8988T (cell line): Measurements from ENCODE around the gene AGRP.

Experiments
- DNase-seq: peaks from one replicate; pipeline ENCODE4 v3.0.0; 2011

AGRP gene

DNA sequence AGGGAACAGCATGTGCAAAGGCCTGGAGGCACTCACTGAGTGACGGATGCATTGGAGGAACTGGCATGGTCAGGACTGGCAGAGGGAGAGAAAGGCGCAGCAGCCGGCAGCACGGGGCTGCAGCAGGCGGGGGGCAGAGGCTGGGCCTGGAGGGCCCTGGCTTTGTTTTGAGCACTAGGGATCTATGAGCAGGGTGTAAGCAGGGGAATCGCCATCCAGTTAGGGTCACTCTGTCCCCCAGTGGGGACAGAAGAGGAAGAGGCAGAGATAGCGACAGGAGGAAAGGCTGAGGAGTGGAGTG lies 38.3 kb downstream of the AGRP start:
- no peak for DNase-seq

DNA sequence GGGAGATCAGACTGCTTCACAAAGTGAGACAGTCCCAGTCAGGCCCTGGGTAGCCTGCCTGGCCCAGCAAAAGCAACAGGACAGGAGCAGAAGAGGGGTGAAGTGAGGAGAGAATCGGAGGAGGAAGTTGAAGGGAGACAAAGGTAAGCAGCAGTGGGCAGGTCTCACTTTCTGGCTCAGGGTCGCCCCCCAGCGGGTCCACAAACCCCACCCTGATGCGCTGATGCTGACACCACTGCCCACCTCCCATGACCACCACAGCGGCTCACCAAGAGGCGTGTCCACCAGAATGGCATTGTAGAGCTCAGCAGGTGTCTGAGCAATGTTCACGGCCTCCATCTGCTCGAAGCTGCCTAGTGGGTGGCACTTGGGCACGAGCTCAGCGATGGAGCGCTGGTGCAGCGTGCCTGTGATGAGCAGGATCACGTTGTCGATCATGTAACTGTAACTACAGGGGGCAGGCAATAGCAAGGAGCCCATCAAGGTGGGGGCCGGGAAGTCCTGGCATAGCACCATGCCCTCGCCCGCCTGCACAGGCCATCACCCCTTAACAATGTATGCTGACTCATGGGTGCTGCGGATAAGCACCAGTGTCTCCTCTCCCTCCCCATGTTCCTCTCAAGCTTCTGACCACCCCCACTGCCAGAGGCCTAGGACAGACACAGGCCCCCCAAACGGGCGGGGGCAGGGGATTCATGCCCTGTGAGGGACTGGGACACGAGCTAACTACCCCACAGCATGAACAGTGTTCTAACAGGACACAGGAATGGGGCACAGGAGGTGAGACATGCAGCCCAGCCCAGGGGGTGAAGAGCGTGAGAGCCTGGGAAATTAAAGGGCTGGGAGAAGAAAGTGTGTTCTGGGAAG lies 38.9 kb downstream of the AGRP start:
- no peak for DNase-seq

- DNase-seq, result no peak
Measured at GRCh38 chr16:67443265-67443664, 40.1 kb downstream of the AGRP start.

GRCh38 chr16:67442581-67443255 lies 40.6 kb downstream of the AGRP start:
- no peak for DNase-seq

GRCh38 chr16:67441907-67442306 lies 41.4 kb downstream of the AGRP start:
- no peak for DNase-seq

- DNase-seq, result no peak
Measured at GRCh38 chr16:67441271-67441753, 42.0 kb downstream of the AGRP start.

DNA sequence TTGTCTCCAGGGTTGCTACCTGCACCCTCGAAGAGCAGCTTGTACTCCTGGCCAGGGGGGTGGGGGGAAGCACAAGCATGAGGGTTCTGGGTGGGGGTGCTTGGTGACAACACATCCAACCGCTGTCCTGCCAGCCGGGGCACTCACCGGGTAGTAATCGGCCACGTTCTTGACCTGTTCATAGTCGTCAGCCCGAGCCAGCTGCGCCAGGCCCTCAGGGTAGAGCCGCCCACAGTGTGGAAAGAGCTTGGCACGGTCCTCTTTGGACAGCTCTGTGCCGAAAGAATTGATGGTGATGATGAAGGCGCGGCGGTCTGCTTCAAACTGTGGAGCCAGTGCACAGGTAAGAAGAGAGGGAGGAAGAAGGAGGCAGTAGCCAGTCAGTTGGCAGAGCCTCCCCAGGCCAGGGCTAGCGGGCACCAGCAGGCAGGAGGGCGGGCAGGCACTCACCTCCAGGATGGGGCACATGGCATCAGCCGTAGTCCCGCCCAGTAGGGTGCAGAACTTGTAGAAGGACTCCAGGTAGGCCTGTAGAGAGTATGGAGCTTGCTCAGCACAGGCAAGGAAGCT lies 44.4 kb downstream of the AGRP start:
- no peak for DNase-seq

DNA sequence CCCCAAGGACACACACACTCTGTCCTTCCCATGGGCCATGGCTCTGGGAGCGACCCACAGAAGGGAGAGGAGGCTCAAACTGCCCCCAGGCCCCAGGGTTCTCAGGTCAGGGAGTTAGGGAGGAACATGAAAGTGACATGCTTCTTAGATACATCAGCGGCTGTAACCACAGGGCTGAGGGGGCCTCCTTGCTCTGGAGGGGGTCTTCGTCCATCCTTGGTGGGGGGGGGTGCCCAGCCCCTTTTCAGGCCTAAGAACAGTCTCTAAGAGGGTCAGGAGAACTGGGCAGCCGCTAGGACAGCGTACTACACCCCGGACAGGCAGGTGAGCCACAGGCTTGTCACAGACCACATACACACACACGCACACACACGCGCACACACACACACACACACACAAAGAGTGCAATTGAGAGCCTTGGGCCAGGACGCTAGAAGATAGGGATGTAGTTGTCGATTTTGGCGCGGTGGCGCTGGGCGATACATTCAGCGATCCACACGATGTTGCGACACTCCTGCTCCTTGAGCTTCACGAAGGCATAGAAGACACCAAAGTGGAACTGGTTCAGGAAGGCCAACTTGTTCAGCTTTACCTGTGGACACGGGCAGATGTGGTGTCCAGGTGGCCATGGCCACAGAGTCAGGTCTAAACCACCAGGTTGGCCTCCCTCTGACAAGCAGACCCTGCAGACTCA lies 45.1 kb downstream of the AGRP start:
- DNase-seq, result no peak

GRCh38 chr16:67437513-67437912 lies 45.8 kb downstream of the AGRP start:
- DNase-seq, result no peak

GRCh38 chr16:67436640-67437193 lies 46.6 kb downstream of the AGRP start:
- DNase-seq, result no peak

DNA sequence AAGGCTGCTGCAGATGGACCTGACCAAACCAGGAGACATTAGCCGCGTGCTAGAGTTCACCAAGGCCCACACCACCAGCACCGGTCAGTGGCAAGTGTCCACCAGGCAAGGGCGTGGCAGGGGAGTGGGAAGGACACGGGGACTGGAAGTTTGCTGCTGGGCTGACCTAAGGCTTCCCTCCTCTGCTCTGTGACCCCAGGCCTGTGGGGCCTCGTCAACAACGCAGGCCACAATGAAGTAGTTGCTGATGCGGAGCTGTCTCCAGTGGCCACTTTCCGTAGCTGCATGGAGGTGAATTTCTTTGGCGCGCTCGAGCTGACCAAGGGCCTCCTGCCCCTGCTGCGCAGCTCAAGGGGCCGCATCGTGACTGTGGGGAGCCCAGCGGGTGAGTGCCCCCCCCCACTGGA lies 47.6 kb downstream of the AGRP start:
- no peak for DNase-seq

DNA sequence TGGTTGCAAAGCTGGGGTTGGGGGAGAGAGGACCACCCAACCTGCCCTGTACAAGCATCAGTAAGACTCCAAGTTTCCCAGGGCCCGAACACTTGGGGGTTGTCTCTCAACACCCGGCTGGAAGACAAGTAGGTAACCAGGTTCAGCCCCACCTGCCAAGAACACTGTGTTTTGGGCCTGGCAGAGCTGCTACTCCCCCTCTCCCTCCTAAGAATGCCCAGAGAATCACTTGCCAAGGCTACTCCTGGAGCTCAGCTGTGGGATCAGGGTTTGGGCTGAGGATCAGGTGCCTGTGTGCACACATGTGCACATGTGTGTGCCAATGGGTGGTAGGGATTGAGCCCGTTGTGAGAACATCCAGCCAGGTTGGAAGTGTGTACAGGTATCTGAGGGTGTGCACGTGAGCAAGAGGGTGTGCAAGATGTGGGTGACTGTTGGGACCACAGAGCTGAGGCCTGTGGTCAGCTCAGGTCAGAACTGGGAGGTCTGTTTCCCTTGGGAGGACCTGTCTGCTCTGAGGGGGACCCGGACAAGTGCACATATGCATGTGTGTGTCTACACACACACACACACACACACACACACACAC lies 50.1 kb downstream of the AGRP start:
- no peak for DNase-seq
